Muscle layer of duodenum (tissue), 2 donors: ENCODE measurements around the gene FBXL16.

Experiments
- H3K27ac ChIP-seq: one replicate; pipeline ENCODE4 v1.7.0; 2013; ENCODE audit warnings: mild to moderate bottlenecking, low read length
- H3K27me3 ChIP-seq: one replicate; pipeline ENCODE4 v1.7.0; 2013; ENCODE audit warnings: low read depth, mild to moderate bottlenecking, control low read depth, low read length
- H3K36me3 ChIP-seq, 2 donors: one replicate each; pipeline ENCODE4 v1.7.0; 2013; ENCODE audit warnings: low read length in 2 of 2, control low read depth in 1 of 2, mild to moderate bottlenecking in 1 of 2; ENCODE audit not compliant: insufficient read depth in 2 of 2, control insufficient read depth in 1 of 2
- H3K4me1 ChIP-seq, 2 donors: one replicate each; pipeline ENCODE4 v1.7.0; 2013; ENCODE audit warnings: low read length in 2 of 2, mild to moderate bottlenecking in 2 of 2, control low read depth in 1 of 2, moderate library complexity in 1 of 2; ENCODE audit not compliant: insufficient read depth in 2 of 2, control insufficient read depth in 1 of 2
- H3K4me3 ChIP-seq, 2 donors: one replicate each; pipeline ENCODE4 v1.7.0; 2013; ENCODE audit warnings: low read length in 2 of 2, low read depth in 1 of 2, mild to moderate bottlenecking in 1 of 2
- H3K9me3 ChIP-seq, 2 donors: one replicate each; pipeline ENCODE4 v1.7.0; 2013; ENCODE audit warnings: low read length in 2 of 2, control low read depth in 1 of 2, mild to moderate bottlenecking in 1 of 2; ENCODE audit not compliant: control insufficient read depth in 1 of 2
- donor health status: healthy.

The FBXL16 gene

DNA sequence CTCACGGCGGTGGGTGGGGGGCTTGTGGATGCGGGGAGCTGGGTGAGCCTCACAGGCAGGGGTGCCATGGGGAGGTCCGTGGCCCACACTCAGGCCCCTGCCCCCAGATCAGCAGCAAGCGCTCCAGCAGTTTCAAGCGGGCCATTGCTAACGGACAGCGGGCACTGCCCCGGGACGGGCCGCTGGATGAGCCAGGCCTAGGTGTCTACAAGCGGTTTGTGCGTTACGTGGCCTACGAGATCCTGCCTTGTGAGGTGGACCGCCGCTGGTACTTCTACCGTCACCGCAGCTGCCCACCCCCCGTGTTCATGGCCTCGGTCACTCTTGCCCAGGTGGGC lies 29.1 kb downstream of the FBXL16 start:
- H3K4me3 ChIP-seq: no peak overlapping the region
- H3K27ac ChIP-seq: no peak overlapping the region
- no peaks in the 10 kb centered on the region for H3K27me3 ChIP-seq
- H3K4me1 ChIP-seq: peaks cover 5 to 26% of the 10 kb centered on the region in 2 donors
- H3K36me3 ChIP-seq: peaks cover 4 to 27% of the 10 kb centered on the region in 2 donors
- no peaks in the 10 kb centered on the region for H3K9me3 ChIP-seq

DNA sequence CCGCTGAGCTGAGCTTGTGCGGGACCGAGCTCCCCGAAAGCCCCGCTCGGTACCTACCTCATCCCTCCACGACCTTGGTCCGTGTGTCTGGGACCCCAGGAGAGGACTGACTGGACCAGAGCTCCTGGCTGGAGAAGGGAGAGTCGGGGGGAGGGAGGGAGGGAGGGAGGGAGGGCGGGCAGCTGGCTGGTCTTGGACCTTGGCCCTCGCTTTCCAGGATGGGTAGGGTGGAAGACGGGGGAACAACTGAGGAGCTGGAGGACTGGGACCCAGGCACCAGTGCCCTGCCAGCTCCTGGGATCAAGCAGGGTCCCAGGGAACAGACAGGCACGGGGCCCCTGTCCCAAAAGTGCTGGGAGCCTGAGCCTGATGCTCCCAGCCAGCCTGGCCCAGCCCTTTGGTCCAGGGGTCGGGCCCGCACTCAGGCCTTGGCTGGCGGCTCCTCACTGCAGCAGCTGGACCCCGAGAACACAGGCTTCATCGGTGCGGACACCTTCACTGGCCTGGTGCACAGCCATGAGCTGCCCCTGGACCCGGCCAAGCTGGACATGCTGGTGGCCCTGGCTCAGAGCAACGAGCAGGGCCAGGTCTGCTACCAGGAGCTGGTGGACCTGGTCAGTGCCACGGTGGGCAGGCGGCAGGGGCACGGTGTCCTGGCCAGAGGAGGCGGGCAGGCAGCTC lies 29.6 kb downstream of the FBXL16 start:
- Histone ChIP-seq H3K4me1 (peaks cover 0 to 21% of the 10 kb centered on the region in 2 donors), H3K4me3 (no peak overlapping the region), H3K27ac (no peak overlapping the region), H3K9me3 (no peaks in the 10 kb centered on the region), H3K36me3 (peaks cover 4 to 30% of the 10 kb centered on the region in 2 donors), H3K27me3 (no peaks in the 10 kb centered on the region)

DNA sequence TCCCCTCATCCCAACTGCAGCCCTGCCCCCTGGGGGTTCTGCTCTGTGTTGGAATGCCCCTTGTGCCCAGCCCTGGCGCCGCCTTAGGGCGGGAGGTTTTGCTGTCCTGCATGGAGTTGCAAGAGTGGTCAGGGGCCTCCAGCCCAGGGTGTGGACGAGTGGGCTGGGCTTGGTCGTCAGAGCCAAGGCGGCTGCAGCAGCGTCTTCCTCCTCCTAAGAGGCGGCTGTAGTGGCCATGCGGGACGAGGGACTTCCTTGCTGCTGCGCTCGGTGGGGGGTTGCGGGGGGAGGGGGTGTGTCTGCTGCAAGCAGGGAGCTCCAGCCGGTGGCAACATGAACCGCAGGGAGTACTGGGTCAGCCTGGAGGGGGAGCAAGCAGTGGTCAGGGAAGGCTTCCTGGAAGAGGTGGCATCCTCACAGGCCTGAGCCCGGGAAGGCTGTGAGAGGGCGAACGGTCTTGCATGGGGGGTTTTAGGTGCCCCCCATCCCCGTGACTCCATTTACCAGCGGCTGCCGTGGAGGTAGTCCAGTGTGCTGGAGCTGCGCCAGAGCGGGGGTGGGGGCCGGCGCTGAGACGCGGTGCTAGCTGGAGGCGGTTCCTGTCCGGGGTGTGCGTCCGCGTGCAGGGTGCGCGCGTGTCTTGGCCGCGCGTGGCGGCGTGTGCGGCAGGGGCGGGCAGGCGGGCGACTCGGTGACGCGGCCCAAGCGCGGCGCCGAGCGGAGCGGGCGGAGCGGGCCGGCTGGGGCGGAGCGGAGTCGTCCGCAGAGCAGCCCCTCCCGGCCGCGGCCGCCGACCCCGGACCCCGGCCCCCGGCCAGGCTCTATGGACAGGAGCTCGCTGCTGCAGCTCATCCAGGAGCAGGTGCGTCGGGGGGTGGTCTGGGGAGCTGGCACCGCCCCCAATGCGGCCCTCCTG lies 30.4 kb downstream of the FBXL16 start, which contains the start of gene RHBDL1:
RHBDL1 (plus strand) TSS at position 704 of the 916 bp plus-strand sequence; CDS start at position 824, 120 bp downstream.
- peaks cover 0 to 17% of the 10 kb centered on the region in 2 donors for H3K4me1 ChIP-seq
- H3K36me3 ChIP-seq: peaks cover 4 to 38% of the 10 kb centered on the region in 2 donors
- H3K9me3 ChIP-seq: no peaks in the 10 kb centered on the region
- no peak within 1 kb of the TSS for H3K27ac ChIP-seq
- no peaks in the 10 kb centered on the region for H3K27me3 ChIP-seq
- peak within 1 kb of the TSS in 1 of 2 donors; percentile 52 for H3K4me3 ChIP-seq

DNA sequence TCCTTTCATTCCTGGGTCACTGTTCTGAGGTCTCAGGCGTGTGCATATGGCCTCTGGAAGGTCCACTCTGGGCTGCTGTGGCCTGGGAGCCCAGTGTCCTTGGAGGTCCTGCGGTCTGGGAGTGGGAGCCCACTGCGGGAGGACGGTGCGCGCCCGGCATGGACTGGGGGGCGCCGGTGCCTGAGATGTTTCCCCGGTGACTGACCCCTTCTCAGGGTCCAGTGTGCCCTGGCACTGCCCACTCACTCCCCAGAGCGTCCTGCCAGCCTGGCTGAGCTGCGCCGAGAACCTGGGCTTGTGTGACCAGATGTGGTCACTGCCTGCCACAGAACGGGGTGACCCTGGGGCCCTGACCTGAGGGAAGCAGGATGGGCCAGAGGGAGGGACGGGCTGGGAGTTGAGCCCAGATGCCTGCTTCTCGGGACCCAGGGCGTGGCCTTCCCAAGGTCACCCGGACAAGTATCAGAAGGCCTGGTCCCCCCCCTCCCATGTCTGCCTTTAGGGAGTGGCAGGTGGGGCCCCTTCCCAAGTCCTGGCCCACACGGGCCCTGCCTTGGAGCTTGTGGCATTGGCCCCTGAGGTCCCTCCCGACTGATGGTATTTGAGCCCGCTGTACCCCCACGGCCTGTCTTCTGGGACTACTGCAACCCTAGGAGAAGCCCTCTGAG lies 31.3 kb downstream of the FBXL16 start:
- no peak overlapping the region for H3K4me3 ChIP-seq

DNA sequence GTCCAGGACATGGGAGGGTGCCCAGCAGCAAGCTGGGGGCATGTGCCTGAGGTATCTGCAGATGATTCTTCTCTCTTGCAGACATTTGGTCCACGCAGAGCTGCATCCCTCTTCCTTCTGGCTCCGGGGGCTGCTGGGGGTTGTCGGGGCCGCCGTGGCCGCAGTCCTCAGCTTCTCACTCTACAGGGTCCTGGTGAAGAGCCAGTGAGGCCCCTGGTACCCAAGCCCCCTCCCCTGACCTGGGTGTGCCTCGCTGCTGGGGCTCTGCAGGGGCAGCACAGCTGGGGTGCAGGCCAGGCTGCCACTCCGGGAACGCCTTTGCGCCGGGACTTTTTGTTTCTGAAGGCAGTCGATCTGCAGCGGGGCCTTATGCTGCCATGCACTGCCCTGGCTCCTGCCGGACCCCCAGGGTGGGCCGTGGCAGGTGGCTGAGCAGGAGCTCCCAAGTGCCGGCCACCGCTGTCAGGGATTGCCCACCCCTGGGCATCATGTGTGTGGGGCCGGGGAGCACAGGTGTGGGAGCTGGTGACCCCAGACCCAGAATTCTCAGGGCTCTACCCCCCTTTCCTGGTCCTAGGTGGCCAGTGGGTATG lies 32.1 kb downstream of the FBXL16 start:
- H3K9me3 ChIP-seq: no peaks in the 10 kb centered on the region
- peaks cover 4 to 47% of the 10 kb centered on the region in 2 donors for H3K36me3 ChIP-seq
- peaks cover 3 to 23% of the 10 kb centered on the region in 2 donors for H3K4me1 ChIP-seq
- H3K27me3 ChIP-seq: no peaks in the 10 kb centered on the region
- no peak overlapping the region for H3K27ac ChIP-seq
- no peak overlapping the region for H3K4me3 ChIP-seq

More for the DNA sequence above, 31.3 kb downstream of the FBXL16 start:
- no peaks in the 10 kb centered on the region for H3K9me3 ChIP-seq
- H3K4me1 ChIP-seq: peaks cover 0 to 19% of the 10 kb centered on the region in 2 donors
- H3K36me3 ChIP-seq: peaks cover 4 to 47% of the 10 kb centered on the region in 2 donors
- no peaks in the 10 kb centered on the region for H3K27me3 ChIP-seq
- H3K27ac ChIP-seq: no peak overlapping the region

DNA sequence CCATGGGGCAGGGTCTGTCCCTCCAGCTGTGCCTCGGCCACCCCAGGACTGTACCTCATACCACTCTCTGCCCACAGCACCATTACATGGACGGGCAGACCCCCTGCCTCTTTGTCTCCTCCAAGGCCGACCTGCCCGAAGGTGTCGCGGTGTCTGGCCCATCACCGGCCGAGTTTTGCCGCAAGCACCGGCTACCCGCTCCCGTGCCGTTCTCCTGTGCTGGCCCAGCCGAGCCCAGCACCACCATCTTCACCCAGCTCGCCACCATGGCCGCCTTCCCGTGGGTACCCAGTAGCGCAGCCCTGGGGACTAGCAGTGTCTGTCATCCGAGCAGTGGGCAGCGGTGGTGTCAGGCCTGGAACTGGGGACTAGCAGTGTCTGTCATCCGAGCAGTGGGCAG lies 32.8 kb downstream of the FBXL16 start:
- Histone ChIP-seq H3K4me3 (no peak overlapping the region), H3K36me3 (peaks cover 4 to 47% of the 10 kb centered on the region in 2 donors), H3K9me3 (no peaks in the 10 kb centered on the region), H3K27ac (no peak overlapping the region), H3K4me1 (peaks cover 3 to 25% of the 10 kb centered on the region in 2 donors), H3K27me3 (no peaks in the 10 kb centered on the region)

DNA sequence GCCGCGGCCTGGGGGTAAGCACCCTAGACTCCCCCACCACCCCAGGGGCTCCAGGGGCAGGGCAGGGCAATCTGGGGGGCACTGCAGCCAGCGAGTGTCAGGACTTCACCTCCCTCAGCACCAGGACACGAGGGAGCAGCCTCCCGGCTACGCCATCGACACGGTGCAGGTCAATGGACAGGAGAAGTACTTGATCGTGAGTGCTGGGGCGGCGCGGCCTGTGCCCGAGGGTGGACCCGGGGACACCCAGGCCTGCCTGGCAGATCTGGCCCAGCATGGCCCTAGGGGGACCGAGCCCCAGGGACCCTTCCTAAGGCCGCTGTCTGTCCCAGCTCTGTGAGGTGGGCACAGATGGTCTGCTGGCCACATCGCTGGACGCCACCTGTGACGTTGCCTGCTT lies 33.2 kb downstream of the FBXL16 start:
- peaks cover 3 to 28% of the 10 kb centered on the region in 2 donors for H3K4me1 ChIP-seq

DNA sequence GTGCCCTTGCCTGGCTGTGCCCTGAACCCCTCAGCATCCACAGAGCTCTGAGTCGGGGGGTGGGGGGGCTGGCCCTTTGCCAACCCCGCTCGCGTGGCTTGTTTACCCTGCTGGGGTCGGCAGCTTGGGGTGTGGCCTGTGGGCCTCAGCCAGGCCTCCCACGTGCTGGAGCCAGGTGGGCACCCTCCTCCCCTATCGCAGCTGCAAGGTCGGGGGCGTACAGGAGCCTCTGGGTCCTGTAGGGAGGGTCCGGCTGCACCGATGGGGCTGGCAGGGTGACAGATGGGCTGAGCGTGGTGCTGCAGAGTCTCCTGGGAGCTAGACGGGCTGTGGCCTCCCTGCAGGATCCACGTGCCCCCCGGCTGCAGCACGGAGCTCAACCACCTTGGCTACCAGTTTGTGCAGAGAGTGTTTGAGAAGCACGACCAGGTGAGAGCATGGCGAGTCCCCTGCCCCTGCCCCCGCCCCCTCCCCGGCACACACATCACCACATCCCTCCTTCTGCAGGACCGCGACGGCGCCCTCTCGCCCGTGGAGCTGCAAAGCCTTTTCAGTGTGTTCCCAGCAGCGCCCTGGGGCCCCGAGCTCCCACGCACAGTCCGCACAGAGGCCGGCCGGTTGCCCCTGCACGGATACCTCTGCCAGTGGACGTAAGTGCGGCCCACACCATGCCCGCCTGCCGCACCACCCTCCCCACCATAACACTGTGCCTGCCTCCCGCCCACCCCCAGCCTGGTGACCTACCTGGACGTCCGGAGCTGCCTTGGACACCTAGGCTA lies 34.1 kb downstream of the FBXL16 start:
- H3K4me1 ChIP-seq: peaks cover 3 to 30% of the 10 kb centered on the region in 2 donors
- H3K27ac ChIP-seq: no peak overlapping the region
- no peaks in the 10 kb centered on the region for H3K9me3 ChIP-seq
- H3K36me3 ChIP-seq: peaks cover 4 to 47% of the 10 kb centered on the region in 2 donors
- H3K4me3 ChIP-seq: no peak overlapping the region
- H3K27me3 ChIP-seq: no peaks in the 10 kb centered on the region

More for the DNA sequence above, 33.2 kb downstream of the FBXL16 start:
- peaks cover 4 to 47% of the 10 kb centered on the region in 2 donors for H3K36me3 ChIP-seq
- no peak overlapping the region for H3K4me3 ChIP-seq
- no peaks in the 10 kb centered on the region for H3K27me3 ChIP-seq
- H3K27ac ChIP-seq: no peak overlapping the region
- no peaks in the 10 kb centered on the region for H3K9me3 ChIP-seq

DNA sequence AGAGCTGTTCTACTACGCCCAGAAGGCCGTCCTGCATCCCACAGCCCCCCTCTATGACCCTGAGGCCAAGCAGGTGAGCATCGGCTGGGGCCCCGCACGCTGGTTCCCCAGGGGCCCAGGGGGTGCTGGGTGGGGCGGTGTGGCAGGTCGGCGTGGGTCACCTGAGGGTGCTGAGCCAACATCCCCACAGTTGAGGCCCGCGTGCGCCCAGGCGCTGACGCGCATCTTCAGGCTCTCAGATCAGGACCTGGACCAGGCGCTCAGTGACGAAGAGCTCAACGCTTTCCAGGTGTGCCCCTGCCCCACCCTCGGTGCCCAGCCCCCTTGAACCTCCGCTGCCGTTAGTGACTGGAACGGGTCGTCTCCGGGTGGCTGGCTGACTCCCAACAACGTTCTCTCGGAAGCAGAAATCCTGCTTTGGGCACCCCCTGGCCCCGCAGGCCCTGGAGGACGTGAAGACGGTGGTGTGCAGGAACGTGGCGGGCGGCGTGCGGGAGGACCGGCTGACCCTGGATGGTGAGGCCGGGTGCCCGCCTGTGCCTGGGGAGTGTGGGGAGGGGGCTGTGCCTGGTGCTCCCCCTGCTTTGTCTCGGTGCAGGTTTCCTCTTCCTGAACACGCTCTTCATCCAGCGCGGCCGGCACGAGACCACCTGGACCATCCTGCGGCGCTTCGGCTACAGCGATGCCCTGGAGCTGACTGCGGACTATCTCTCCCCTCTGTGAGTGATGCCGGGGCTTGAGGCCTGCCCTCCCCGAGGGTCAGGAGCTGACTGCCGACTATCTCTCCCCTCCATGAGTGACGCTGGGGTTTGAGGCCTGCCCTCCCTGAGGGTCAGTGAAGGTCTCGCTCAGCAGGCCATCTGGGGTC lies 34.9 kb downstream of the FBXL16 start:
- no peaks in the 10 kb centered on the region for H3K27me3 ChIP-seq
- H3K4me1 ChIP-seq: peaks cover 3 to 29% of the 10 kb centered on the region in 2 donors
- no peaks in the 10 kb centered on the region for H3K9me3 ChIP-seq
- peaks cover 4 to 47% of the 10 kb centered on the region in 2 donors for H3K36me3 ChIP-seq
- H3K4me3 ChIP-seq: no peak overlapping the region
- H3K27ac ChIP-seq: no peak overlapping the region

DNA sequence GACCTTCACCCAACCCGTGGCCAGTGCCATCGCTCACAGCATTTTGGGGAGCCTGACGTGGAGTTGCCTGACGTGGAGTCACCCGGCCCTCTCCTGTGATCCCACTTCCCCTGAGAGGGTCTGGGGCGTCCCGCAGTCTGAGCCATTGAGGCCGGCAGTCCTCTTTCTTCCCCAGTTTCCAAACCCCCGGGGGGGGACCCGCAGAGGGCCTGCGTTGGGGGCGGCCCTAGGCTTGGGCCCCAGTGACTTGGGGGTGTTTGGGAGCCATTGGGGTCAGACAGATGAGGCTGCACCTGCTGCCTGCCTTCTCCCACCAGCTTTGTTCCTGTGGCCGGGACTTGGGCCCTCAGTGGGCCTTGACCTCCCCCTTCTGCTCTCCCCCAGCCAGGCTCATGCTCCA lies 35.9 kb downstream of the FBXL16 start:
- H3K27ac ChIP-seq: no peak overlapping the region
- no peaks in the 10 kb centered on the region for H3K27me3 ChIP-seq
- H3K4me1 ChIP-seq: peaks cover 3 to 20% of the 10 kb centered on the region in 2 donors
- no peak overlapping the region for H3K4me3 ChIP-seq
- peaks cover 4 to 47% of the 10 kb centered on the region in 2 donors for H3K36me3 ChIP-seq
- no peaks in the 10 kb centered on the region for H3K9me3 ChIP-seq
